HEK293 (cell line): ENCODE data around the gene ITGB5.

Experiments
- GFI1B ChIP-seq: fragments of 450-650 bp; formaldehyde crosslinking; IDR thresholded peaks from 2 replicates; pipeline ENCODE4 v1.5.1; 2016; ENCODE audit warnings: missing biosample characterization, missing genetic modification characterization
- MZF1 ChIP-seq: fragments of 450-650 bp; formaldehyde crosslinking; IDR thresholded peaks from 2 replicates; pipeline ENCODE4 v1.5.1; 2017; ENCODE audit warnings: missing biosample characterization, missing genetic modification characterization, borderline replicate concordance
- OSR2 ChIP-seq: fragments of 450-650 bp; formaldehyde crosslinking; IDR thresholded peaks from 2 replicates; pipeline ENCODE4 v1.5.1; 2016; ENCODE audit warnings: missing biosample characterization, missing genetic modification characterization
- PRDM1 ChIP-seq: fragments of 450-650 bp; formaldehyde crosslinking; IDR thresholded peaks from 2 replicates; pipeline ENCODE4; 2016; ENCODE audit warnings: missing biosample characterization, missing genetic modification characterization
- SALL2 ChIP-seq: fragments of 450-650 bp; formaldehyde crosslinking; IDR thresholded peaks from 2 replicates; pipeline ENCODE4 v1.5.0; 2017; ENCODE audit warnings: missing biosample characterization, mild to moderate bottlenecking, missing genetic modification characterization, borderline replicate concordance
- SETDB1 ChIP-seq: IDR thresholded peaks from one replicate; pipeline ENCODE4 v1.6.1; 2017; ENCODE audit warnings: mild to moderate bottlenecking, low read length, moderate library complexity, mixed read lengths; ENCODE audit not compliant: insufficient read length
- SP2 ChIP-seq: fragments of 450-650 bp; formaldehyde crosslinking; IDR thresholded peaks from 2 replicates; pipeline ENCODE4 v1.5.1; 2016; ENCODE audit warnings: missing biosample characterization, missing genetic modification characterization
- YY1 ChIP-seq: fragments of 450-650 bp; formaldehyde crosslinking; IDR thresholded peaks from 2 replicates; pipeline ENCODE4 v1.5.1; 2018; ENCODE audit warnings: missing biosample characterization, missing genetic modification characterization
- ZBTB20 ChIP-seq: fragments of 450-650 bp; formaldehyde crosslinking; IDR thresholded peaks from 2 replicates; pipeline ENCODE4 v1.5.1; 2016; ENCODE audit warnings: missing biosample characterization, missing genetic modification characterization
- ZBTB8A ChIP-seq: fragments of 450-650 bp; formaldehyde crosslinking; IDR thresholded peaks from 2 replicates; pipeline ENCODE4 v1.5.1; 2016; ENCODE audit warnings: missing biosample characterization, missing genetic modification characterization
- ZFHX2 ChIP-seq: fragments of 450-650 bp; formaldehyde crosslinking; conservative IDR thresholded peaks from 2 replicates; pipeline ENCODE4 v1.5.1; 2016; ENCODE audit warnings: missing biosample characterization, missing genetic modification characterization
- ZNF133 ChIP-seq: fragments of 450-650 bp; formaldehyde crosslinking; IDR thresholded peaks from 2 replicates; pipeline ENCODE4 v1.5.1; 2016; ENCODE audit warnings: missing biosample characterization, missing genetic modification characterization
- ZNF146 ChIP-seq: fragments of 450-650 bp; formaldehyde crosslinking; IDR thresholded peaks from 2 replicates; pipeline ENCODE4 v1.5.1; 2016; ENCODE audit warnings: missing biosample characterization, missing genetic modification characterization
- ZNF174 ChIP-seq: fragments of 450-650 bp; formaldehyde crosslinking; IDR thresholded peaks from 2 replicates; pipeline ENCODE4 v1.5.0; 2017; ENCODE audit warnings: missing biosample characterization, mild to moderate bottlenecking, missing genetic modification characterization
- ZNF184 ChIP-seq: fragments of 450-650 bp; IDR thresholded peaks from 2 replicates; pipeline ENCODE4 v1.5.1; 2018; ENCODE audit warnings: missing biosample characterization, mild to moderate bottlenecking, missing genetic modification characterization
- ZNF19 ChIP-seq: fragments of 450-650 bp; formaldehyde crosslinking; IDR thresholded peaks from 2 replicates; pipeline ENCODE4; 2016; ENCODE audit warnings: missing biosample characterization, missing genetic modification characterization, low read depth
- ZNF311 ChIP-seq: fragments of 450-650 bp; formaldehyde crosslinking; IDR thresholded peaks from 2 replicates; pipeline ENCODE4 v1.5.1; 2017; ENCODE audit warnings: missing biosample characterization, missing genetic modification characterization, borderline replicate concordance
- ZNF423 ChIP-seq: fragments of 450-650 bp; formaldehyde crosslinking; IDR thresholded peaks from 2 replicates; pipeline ENCODE4 v1.5.1; 2016; ENCODE audit warnings: missing biosample characterization, missing genetic modification characterization
- ZNF426 ChIP-seq: fragments of 450-650 bp; formaldehyde crosslinking; IDR thresholded peaks from 2 replicates; pipeline ENCODE4 v1.5.1; 2017; ENCODE audit warnings: missing biosample characterization, missing genetic modification characterization, mild to moderate bottlenecking, inconsistent platforms, moderate library complexity
- ZNF48 ChIP-seq: fragments of 450-650 bp; formaldehyde crosslinking; IDR thresholded peaks from 2 replicates; pipeline ENCODE4 v1.5.1; 2016; ENCODE audit warnings: missing biosample characterization, missing genetic modification characterization
- ZNF596 ChIP-seq: fragments of 450-650 bp; IDR thresholded peaks from 2 replicates; pipeline ENCODE4 v1.5.0; 2018; ENCODE audit warnings: missing biosample characterization, mild to moderate bottlenecking, missing genetic modification characterization, moderate library complexity
- ZNF600 ChIP-seq: fragments of 450-650 bp; formaldehyde crosslinking; IDR thresholded peaks from 2 replicates; pipeline ENCODE4 v1.5.1; 2016; ENCODE audit warnings: missing biosample characterization, missing genetic modification characterization
- ZSCAN23 ChIP-seq: fragments of 450-650 bp; formaldehyde crosslinking; IDR thresholded peaks from 2 replicates; pipeline ENCODE4 v1.5.1; 2016; ENCODE audit warnings: missing biosample characterization, missing genetic modification characterization
- TF ChIP-seq, protein P1 (sequence below): fragments of 450-650 bp; formaldehyde crosslinking; IDR thresholded peaks from 2 replicates; pipeline ENCODE4 v1.5.1; 2016; ENCODE audit warnings: missing biosample characterization, missing genetic modification characterization
- TF ChIP-seq, protein P2 (sequence below): fragments of 450-650 bp; formaldehyde crosslinking; IDR thresholded peaks from 2 replicates; pipeline ENCODE4 v1.5.1; 2016; ENCODE audit warnings: missing biosample characterization, missing genetic modification characterization
- TF ChIP-seq, protein P3 (sequence below): fragments of 450-650 bp; formaldehyde crosslinking; IDR thresholded peaks from 2 replicates; pipeline ENCODE4 v1.5.1; 2017; ENCODE audit warnings: missing biosample characterization, mild to moderate bottlenecking, missing genetic modification characterization, moderate library complexity
- TF ChIP-seq, protein P4 (sequence below): fragments of 450-650 bp; formaldehyde crosslinking; IDR thresholded peaks from 2 replicates; pipeline ENCODE4 v1.5.1; 2017; ENCODE audit warnings: missing biosample characterization, missing genetic modification characterization
- TF ChIP-seq, protein P5 (sequence below): fragments of 450-650 bp; formaldehyde crosslinking; IDR thresholded peaks from 2 replicates; pipeline ENCODE4 v1.5.1; 2016; ENCODE audit warnings: missing biosample characterization, missing genetic modification characterization
- TF ChIP-seq, protein P6 (sequence below): fragments of 450-650 bp; formaldehyde crosslinking; IDR thresholded peaks from 2 replicates; pipeline ENCODE4 v1.5.1; 2017; ENCODE audit warnings: missing biosample characterization, missing genetic modification characterization

Gene ITGB5

DNA sequence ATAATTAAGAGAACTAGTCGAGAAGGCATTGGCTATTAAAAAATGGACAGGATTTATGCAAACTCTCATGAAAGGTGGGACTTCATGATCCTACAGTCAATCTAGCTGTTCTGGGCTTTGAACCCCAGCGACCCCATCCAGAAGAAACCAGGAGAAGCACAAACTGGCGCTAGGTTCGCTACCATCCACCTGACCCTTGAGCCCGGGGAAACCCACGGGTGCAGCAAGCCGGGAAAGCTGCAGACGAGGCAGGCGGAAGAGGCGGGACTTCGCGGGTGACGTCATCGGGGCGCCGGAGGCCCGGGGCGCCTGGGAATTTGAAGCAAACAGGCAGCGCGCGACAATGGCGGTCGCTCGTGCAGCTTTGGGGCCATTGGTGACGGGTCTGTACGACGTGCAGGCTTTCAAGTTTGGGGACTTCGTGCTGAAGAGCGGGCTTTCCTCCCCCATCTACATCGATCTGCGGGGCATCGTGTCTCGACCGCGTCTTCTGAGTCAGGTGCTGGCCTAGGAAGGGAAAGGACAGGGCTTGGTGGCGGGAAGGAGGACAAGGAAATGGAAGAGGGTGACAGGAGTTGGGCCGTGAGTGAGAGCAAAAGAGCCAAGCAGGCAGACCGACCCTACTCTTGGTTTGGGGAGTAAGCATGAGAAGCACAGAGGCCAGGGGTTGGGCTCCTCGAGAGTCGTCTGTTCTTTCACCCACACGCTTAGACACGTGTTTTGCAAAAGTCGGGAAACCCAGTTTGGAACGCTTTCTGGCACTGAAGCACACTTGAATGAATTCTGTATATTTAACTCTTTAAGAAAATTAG is 156.8 kb downstream of the ITGB5 start, which contains the start of gene UMPS (continued):
- TF ChIP-seq, protein P1, sequence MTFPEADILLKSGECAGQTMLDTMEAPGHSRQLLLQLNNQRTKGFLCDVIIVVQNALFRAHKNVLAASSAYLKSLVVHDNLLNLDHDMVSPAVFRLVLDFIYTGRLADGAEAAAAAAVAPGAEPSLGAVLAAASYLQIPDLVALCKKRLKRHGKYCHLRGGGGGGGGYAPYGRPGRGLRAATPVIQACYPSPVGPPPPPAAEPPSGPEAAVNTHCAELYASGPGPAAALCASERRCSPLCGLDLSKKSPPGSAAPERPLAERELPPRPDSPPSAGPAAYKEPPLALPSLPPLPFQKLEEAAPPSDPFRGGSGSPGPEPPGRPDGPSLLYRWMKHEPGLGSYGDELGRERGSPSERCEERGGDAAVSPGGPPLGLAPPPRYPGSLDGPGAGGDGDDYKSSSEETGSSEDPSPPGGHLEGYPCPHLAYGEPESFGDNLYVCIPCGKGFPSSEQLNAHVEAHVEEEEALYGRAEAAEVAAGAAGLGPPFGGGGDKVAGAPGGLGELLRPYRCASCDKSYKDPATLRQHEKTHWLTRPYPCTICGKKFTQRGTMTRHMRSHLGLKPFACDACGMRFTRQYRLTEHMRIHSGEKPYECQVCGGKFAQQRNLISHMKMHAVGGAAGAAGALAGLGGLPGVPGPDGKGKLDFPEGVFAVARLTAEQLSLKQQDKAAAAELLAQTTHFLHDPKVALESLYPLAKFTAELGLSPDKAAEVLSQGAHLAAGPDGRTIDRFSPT (tag by site-specific recombination) = no peak
- TF ChIP-seq, protein P2, sequence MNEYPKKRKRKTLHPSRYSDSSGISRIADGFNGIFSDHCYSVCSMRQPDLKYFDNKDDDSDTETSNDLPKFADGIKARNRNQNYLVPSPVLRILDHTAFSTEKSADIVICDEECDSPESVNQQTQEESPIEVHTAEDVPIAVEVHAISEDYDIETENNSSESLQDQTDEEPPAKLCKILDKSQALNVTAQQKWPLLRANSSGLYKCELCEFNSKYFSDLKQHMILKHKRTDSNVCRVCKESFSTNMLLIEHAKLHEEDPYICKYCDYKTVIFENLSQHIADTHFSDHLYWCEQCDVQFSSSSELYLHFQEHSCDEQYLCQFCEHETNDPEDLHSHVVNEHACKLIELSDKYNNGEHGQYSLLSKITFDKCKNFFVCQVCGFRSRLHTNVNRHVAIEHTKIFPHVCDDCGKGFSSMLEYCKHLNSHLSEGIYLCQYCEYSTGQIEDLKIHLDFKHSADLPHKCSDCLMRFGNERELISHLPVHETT (tag by site-specific recombination) = peak; percentile 20; the same call in 1 of the 2 replicates
- TF ChIP-seq, protein P3, sequence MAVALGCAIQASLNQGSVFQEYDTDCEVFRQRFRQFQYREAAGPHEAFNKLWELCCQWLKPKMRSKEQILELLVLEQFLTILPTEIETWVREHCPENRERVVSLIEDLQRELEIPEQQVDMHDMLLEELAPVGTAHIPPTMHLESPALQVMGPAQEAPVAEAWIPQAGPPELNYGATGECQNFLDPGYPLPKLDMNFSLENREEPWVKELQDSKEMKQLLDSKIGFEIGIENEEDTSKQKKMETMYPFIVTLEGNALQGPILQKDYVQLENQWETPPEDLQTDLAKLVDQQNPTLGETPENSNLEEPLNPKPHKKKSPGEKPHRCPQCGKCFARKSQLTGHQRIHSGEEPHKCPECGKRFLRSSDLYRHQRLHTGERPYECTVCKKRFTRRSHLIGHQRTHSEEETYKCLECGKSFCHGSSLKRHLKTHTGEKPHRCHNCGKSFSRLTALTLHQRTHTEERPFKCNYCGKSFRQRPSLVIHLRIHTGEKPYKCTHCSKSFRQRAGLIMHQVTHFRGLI (tag by site-specific recombination) = no peak
- no peak for TF ChIP-seq ZNF596 (tag by site-specific recombination)
- peak; percentile 64 for TF ChIP-seq SP2
- no peak for TF ChIP-seq ZNF600 (tag by site-specific recombination)
- no peak for TF ChIP-seq SETDB1
- no peak for TF ChIP-seq OSR2 (tag by site-specific recombination)
- TF ChIP-seq PRDM1 (tag by site-specific recombination) = 0 out of 2 replicates have a peak, but pooled peaks have one; percentile 12
- no peak for TF ChIP-seq ZFHX2 (tag by site-specific recombination)
- no peak for TF ChIP-seq ZNF19 (tag by site-specific recombination)
- TF ChIP-seq ZNF133 (tag by site-specific recombination) = no peak
- TF ChIP-seq, protein P4, sequence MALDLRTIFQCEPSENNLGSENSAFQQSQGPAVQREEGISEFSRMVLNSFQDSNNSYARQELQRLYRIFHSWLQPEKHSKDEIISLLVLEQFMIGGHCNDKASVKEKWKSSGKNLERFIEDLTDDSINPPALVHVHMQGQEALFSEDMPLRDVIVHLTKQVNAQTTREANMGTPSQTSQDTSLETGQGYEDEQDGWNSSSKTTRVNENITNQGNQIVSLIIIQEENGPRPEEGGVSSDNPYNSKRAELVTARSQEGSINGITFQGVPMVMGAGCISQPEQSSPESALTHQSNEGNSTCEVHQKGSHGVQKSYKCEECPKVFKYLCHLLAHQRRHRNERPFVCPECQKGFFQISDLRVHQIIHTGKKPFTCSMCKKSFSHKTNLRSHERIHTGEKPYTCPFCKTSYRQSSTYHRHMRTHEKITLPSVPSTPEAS (tag by site-specific recombination) = no peak
- TF ChIP-seq MZF1 (tag by site-specific recombination) = no peak
- TF ChIP-seq ZBTB20 (tag by site-specific recombination) = no peak
- TF ChIP-seq YY1 (tag by site-specific recombination) = peak; percentile 95
- TF ChIP-seq ZSCAN23 (tag by site-specific recombination) = no peak
- TF ChIP-seq ZNF146 (tag by site-specific recombination) = no peak
- no peak for TF ChIP-seq ZNF48 (tag by site-specific recombination)
- no peak for TF ChIP-seq ZNF423
- TF ChIP-seq ZBTB8A (tag by site-specific recombination) = peak; percentile 87
- no peak for TF ChIP-seq ZNF311 (tag by site-specific recombination)
- TF ChIP-seq SALL2 (tag by site-specific recombination) = no peak
- TF ChIP-seq, protein P5, sequence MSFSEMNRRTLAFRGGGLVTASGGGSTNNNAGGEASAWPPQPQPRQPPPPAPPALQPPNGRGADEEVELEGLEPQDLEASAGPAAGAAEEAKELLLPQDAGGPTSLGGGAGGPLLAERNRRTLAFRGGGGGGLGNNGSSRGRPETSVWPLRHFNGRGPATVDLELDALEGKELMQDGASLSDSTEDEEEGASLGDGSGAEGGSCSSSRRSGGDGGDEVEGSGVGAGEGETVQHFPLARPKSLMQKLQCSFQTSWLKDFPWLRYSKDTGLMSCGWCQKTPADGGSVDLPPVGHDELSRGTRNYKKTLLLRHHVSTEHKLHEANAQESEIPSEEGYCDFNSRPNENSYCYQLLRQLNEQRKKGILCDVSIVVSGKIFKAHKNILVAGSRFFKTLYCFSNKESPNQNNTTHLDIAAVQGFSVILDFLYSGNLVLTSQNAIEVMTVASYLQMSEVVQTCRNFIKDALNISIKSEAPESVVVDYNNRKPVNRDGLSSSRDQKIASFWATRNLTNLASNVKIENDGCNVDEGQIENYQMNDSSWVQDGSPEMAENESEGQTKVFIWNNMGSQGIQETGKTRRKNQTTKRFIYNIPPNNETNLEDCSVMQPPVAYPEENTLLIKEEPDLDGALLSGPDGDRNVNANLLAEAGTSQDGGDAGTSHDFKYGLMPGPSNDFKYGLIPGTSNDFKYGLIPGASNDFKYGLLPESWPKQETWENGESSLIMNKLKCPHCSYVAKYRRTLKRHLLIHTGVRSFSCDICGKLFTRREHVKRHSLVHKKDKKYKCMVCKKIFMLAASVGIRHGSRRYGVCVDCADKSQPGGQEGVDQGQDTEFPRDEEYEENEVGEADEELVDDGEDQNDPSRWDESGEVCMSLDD (tag by site-specific recombination) = peak; percentile 56; the same call in 1 of the 2 replicates
- TF ChIP-seq, protein P6, sequence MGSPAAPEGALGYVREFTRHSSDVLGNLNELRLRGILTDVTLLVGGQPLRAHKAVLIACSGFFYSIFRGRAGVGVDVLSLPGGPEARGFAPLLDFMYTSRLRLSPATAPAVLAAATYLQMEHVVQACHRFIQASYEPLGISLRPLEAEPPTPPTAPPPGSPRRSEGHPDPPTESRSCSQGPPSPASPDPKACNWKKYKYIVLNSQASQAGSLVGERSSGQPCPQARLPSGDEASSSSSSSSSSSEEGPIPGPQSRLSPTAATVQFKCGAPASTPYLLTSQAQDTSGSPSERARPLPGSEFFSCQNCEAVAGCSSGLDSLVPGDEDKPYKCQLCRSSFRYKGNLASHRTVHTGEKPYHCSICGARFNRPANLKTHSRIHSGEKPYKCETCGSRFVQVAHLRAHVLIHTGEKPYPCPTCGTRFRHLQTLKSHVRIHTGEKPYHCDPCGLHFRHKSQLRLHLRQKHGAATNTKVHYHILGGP = no peak
- TF ChIP-seq ZNF184 (tag by site-specific recombination) = no peak
- TF ChIP-seq GFI1B (tag by site-specific recombination) = no peak
- TF ChIP-seq ZNF426 (tag by site-specific recombination) = no peak
- no peak for TF ChIP-seq ZNF174 (tag by site-specific recombination)
